ENCODE measurements around the gene KDM6A. TPM values are rescaled to one million over a fixed set of nuclear protein-coding genes. Genes with fewer than 3 reads are reported as not detected.

KDM6A gene
- total and polyA plus RNA-seq, 9 of the 15 experiments (the other 6 are each of a cell fraction or from before 2014, with no cell fraction given) = 8.4 to 34.3 (median 22.9) TPM

- TF ChIP-seq NBN (IDR thresholded peaks at IDR 0.05; ENCODE audit: low read depth) (0 out of 2 replicates have a peak, but pooled peaks have one; percentile 27), RBM22 (IDR thresholded peaks at IDR 0.05; ENCODE audit: low read depth, low read length, poor library complexity, severe bottlenecking) (no peak), MTF1 (CRISPR knock-in tag; IDR thresholded peaks at IDR 0.05; ENCODE audit: borderline replicate concordance) (no peak), GTF2E2 (tag; IDR thresholded peaks at IDR 0.05) (no peak), ZNF561 (CRISPR knock-in tag; conservative IDR thresholded peaks at IDR 0.05) (no peak), SMARCE1 (IDR thresholded peaks at IDR 0.05) (peak; percentile 58), TCF3 (CRISPR knock-in tag; IDR thresholded peaks at IDR 0.05) (peak; percentile 48), CREM (IDR thresholded peaks at IDR 0.05; ENCODE audit: low read depth) (peak; percentile 9; the same call in 1 of the 2 replicates), ZNF639 (CRISPR knock-in tag; conservative IDR thresholded peaks at IDR 0.05 in 1 of 2, IDR thresholded peaks at IDR 0.05 in 1 of 2) (no peak), SMARCA4 (IDR thresholded peaks at IDR 0.05) (peak; percentile 77), ATF2 (CRISPR knock-in tag; IDR thresholded peaks at IDR 0.05) (no peak), NCOR1 (IDR thresholded peaks at IDR 0.05) (peak; percentile 58), ZNF695 (CRISPR knock-in tag; IDR thresholded peaks at IDR 0.05) (no peak), VEZF1 (CRISPR knock-in tag; IDR thresholded peaks at IDR 0.05) (peak; percentile 72), MNT (conservative IDR thresholded peaks at IDR 0.05) (0 out of 4 replicates have a peak, but pooled peaks of 1 of the 2 experiments have one; percentile 9), ZBTB33 (CRISPR knock-in tag; IDR thresholded peaks at IDR 0.05) (no peak), ETV6 (IDR thresholded peaks at IDR 0.05; ENCODE audit: borderline replicate concordance in 1 of 2, low read depth in 2 of 2, low read length in 1 of 2) (no peak), ETV6 (CRISPR knock-in tag; IDR thresholded peaks at IDR 0.05; ENCODE audit: borderline replicate concordance) (no peak)
Measured at GRCh38 chrX:44898411-44899221, 25.6 kb downstream of the KDM6A start (continued).
